Neural cell (in vitro differentiated cells): ENCODE data around the gene PLCD1.

Experiments used
- EP300 ChIP-seq: fragments of 450-650 bp; conservative IDR thresholded peaks from 2 replicates; pipeline ENCODE4 v1.6.1; 2014; ENCODE audit warnings: antibody characterized with exemption, mild to moderate bottlenecking, moderate library complexity; ENCODE audit not compliant: poor library complexity, severe bottlenecking
- EZH2 ChIP-seq: fragments of 200-600, 300-800 bp; shearing (Covaris generic), sonication (generic); IDR thresholded peaks from 2 replicates; pipeline ENCODE4 v1.6.1; 2014; ENCODE audit warnings: antibody characterized with exemption, low read length, borderline replicate concordance, mild to moderate bottlenecking; ENCODE audit not compliant: insufficient read depth, poor library complexity, severe bottlenecking
- MXI1 ChIP-seq: fragments of 450-650 bp; conservative IDR thresholded peaks from 2 replicates; pipeline ENCODE4 v1.6.1; 2014; ENCODE audit warnings: antibody characterized with exemption, mild to moderate bottlenecking; ENCODE audit not compliant: poor library complexity, severe bottlenecking
- POLR2AphosphoS5 ChIP-seq: IDR thresholded peaks from 2 replicates; pipeline ENCODE4 v1.6.1; 2012
- RAD21 ChIP-seq: fragments of 450-650 bp; conservative IDR thresholded peaks from 2 replicates; pipeline ENCODE4 v1.6.1; 2014; ENCODE audit warnings: antibody characterized with exemption, mild to moderate bottlenecking, moderate library complexity
- SMC3 ChIP-seq: fragments of 450-650 bp; conservative IDR thresholded peaks from 2 replicates; pipeline ENCODE4 v1.6.1; 2014; ENCODE audit warnings: antibody characterized with exemption, mild to moderate bottlenecking, moderate library complexity; ENCODE audit not compliant: poor library complexity
- TAF1 ChIP-seq: IDR thresholded peaks from 2 replicates; pipeline ENCODE4 v1.6.1; 2012; ENCODE audit warnings: low read depth
- TF ChIP-seq, protein P1 (sequence below): fragments of 450-650 bp; IDR thresholded peaks from 2 replicates; pipeline ENCODE4 v1.5.1; 2014; ENCODE audit warnings: antibody characterized with exemption, mild to moderate bottlenecking, moderate library complexity; ENCODE audit not compliant: poor library complexity, severe bottlenecking
- TF ChIP-seq, protein P2 (sequence below): IDR thresholded peaks from 2 replicates; pipeline ENCODE4 v1.6.1; 2012; ENCODE audit warnings: borderline replicate concordance

DNA sequence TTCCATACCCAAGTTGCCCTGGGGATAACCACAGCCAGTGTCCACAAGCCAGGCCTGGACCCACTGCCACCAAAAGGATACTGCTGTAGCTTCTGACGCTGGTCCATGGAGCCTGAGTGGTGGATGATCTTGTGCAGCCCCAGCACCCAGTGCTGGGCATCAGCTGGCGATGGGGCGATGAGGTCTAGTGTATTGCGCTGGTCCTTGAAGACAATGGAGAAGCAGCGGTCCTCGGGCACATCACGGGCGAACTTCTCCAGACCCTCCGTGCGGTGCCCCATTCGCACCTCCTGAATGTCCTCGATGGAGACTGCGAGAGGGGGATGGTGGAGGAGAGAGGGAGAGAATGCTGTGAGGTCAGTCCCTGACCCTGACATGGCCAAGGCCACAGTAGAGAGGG, 13.0 kb downstream of the PLCD1 start:
- TF ChIP-seq, protein P1, sequence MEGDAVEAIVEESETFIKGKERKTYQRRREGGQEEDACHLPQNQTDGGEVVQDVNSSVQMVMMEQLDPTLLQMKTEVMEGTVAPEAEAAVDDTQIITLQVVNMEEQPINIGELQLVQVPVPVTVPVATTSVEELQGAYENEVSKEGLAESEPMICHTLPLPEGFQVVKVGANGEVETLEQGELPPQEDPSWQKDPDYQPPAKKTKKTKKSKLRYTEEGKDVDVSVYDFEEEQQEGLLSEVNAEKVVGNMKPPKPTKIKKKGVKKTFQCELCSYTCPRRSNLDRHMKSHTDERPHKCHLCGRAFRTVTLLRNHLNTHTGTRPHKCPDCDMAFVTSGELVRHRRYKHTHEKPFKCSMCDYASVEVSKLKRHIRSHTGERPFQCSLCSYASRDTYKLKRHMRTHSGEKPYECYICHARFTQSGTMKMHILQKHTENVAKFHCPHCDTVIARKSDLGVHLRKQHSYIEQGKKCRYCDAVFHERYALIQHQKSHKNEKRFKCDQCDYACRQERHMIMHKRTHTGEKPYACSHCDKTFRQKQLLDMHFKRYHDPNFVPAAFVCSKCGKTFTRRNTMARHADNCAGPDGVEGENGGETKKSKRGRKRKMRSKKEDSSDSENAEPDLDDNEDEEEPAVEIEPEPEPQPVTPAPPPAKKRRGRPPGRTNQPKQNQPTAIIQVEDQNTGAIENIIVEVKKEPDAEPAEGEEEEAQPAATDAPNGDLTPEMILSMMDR, result no peak
- TF ChIP-seq POLR2AphosphoS5 (no peak), TAF1 (no peak), EZH2 (no peak), EP300 (no peak), RAD21 (no peak), MXI1 (no peak), SMC3 (no peak)
- TF ChIP-seq, protein P2, sequence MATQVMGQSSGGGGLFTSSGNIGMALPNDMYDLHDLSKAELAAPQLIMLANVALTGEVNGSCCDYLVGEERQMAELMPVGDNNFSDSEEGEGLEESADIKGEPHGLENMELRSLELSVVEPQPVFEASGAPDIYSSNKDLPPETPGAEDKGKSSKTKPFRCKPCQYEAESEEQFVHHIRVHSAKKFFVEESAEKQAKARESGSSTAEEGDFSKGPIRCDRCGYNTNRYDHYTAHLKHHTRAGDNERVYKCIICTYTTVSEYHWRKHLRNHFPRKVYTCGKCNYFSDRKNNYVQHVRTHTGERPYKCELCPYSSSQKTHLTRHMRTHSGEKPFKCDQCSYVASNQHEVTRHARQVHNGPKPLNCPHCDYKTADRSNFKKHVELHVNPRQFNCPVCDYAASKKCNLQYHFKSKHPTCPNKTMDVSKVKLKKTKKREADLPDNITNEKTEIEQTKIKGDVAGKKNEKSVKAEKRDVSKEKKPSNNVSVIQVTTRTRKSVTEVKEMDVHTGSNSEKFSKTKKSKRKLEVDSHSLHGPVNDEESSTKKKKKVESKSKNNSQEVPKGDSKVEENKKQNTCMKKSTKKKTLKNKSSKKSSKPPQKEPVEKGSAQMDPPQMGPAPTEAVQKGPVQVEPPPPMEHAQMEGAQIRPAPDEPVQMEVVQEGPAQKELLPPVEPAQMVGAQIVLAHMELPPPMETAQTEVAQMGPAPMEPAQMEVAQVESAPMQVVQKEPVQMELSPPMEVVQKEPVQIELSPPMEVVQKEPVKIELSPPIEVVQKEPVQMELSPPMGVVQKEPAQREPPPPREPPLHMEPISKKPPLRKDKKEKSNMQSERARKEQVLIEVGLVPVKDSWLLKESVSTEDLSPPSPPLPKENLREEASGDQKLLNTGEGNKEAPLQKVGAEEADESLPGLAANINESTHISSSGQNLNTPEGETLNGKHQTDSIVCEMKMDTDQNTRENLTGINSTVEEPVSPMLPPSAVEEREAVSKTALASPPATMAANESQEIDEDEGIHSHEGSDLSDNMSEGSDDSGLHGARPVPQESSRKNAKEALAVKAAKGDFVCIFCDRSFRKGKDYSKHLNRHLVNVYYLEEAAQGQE, result no peak
